ENCODE results near the gene DTX4.

- TF ChIP-seq, protein P1, sequence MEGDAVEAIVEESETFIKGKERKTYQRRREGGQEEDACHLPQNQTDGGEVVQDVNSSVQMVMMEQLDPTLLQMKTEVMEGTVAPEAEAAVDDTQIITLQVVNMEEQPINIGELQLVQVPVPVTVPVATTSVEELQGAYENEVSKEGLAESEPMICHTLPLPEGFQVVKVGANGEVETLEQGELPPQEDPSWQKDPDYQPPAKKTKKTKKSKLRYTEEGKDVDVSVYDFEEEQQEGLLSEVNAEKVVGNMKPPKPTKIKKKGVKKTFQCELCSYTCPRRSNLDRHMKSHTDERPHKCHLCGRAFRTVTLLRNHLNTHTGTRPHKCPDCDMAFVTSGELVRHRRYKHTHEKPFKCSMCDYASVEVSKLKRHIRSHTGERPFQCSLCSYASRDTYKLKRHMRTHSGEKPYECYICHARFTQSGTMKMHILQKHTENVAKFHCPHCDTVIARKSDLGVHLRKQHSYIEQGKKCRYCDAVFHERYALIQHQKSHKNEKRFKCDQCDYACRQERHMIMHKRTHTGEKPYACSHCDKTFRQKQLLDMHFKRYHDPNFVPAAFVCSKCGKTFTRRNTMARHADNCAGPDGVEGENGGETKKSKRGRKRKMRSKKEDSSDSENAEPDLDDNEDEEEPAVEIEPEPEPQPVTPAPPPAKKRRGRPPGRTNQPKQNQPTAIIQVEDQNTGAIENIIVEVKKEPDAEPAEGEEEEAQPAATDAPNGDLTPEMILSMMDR (IDR thresholded peaks at IDR 0.05 in 2 of 3, conservative IDR thresholded peaks at IDR 0.05 in 1 of 3; ENCODE audit: borderline replicate concordance in 1 of 3, insufficient read depth in 1 of 3, low read depth in 2 of 3, low read length in 2 of 3) = no peak
- no peak for TF ChIP-seq RAD21 (IDR thresholded peaks at IDR 0.05; ENCODE audit: low read depth)
- no peak for TF ChIP-seq SP1 (IDR thresholded peaks at IDR 0.05; ENCODE audit: low read depth)
- no peak for TF ChIP-seq YY1 (IDR thresholded peaks at IDR 0.05; ENCODE audit: extremely low read depth, insufficient replicate concordance, low read depth, low read length)
- TF ChIP-seq CEBPB (IDR thresholded peaks at IDR 0.05; ENCODE audit: low read depth) = no peak
- no peak for TF ChIP-seq REST (IDR thresholded peaks at IDR 0.05; ENCODE audit: low read depth)
- no peak for TF ChIP-seq EGR1 (IDR thresholded peaks at IDR 0.05; ENCODE audit: low read depth)
- TF ChIP-seq TCF7L2 (IDR thresholded peaks at IDR 0.05; ENCODE audit: borderline replicate concordance, extremely low read depth, insufficient read depth, insufficient read length) = no peak
Observed at GRCh38 chr11:59254286-59254685, 82.4 kb downstream of the DTX4 start.

Data from HCT116 (cell line).